Measurements from ENCODE around the gene SYN1. TPM values are rescaled to one million over a fixed set of nuclear protein-coding genes. Genes with fewer than 3 reads are reported as not detected.

The SYN1 gene
- polyA plus RNA-seq, 1 of the 3 experiments (the other 2 are of a cell fraction): 0.08 TPM

- Histone ChIP-seq H2AFZ (ENCODE audit: low read depth) (peak overlapping the region; percentile 66; the same call in 1 of the 2 replicates), H3K27me3 (ENCODE audit: insufficient read depth) (no peaks in the 10 kb centered on the region; the same call in 1 of the 2 replicates), H3F3A (replicated peaks; ENCODE audit: insufficient read depth) (peaks cover 3% of the 10 kb centered on the region), H3K9ac (peak overlapping the region; percentile 51), H3K79me2 (ENCODE audit: insufficient read depth) (peaks cover 34% of the 10 kb centered on the region), H3K36me3 (replicated peaks in 1 of 2; ENCODE audit: control insufficient read depth in 1 of 2, insufficient read depth in 2 of 2, low read length in 1 of 2) (peaks cover 0 to 11% of the 10 kb centered on the region in 2 experiments), H3K4me2 (peak overlapping the region; percentile 66), H3K4me1 (ENCODE audit: control insufficient read depth in 1 of 2, insufficient read depth in 2 of 2, low read depth in 1 of 2, low read length in 1 of 2) (peaks cover 0 to 6% of the 10 kb centered on the region in 2 experiments; a peak in 1 of 4 replicates), H3K4me3 (ENCODE audit: low read depth in 2 of 2, low read length in 1 of 2) (peak overlapping the region; percentile 65 to 72), H3K9me3 (no peaks in the 10 kb centered on the region), H3K27ac (ENCODE audit: low read depth in 2 of 2, low read length in 1 of 2) (peak overlapping the region in 1 of 2 experiments; percentile 80; a peak in 1 of 4 replicates), H4K20me1 (ENCODE audit: insufficient read depth) (no peaks in the 10 kb centered on the region), H3K9me2 (no peaks in the 10 kb centered on the region)
- WGBS (ENCODE audit: low lambda C conversion rate): 8% methylated on average over 15 of the region's 15 CpGs
- ChIA-PET CTCF (no interaction called here), POLR2A (no interaction called here)
- TF ChIP-seq FOSL2 (IDR thresholded peaks at IDR 0.05; ENCODE audit: borderline replicate concordance, low read depth) (no peak), SIN3A (IDR thresholded peaks at IDR 0.05; ENCODE audit: borderline replicate concordance, low read depth, low read length) (no peak), RFX5 (IDR thresholded peaks at IDR 0.05; ENCODE audit: low read length) (no peak), TAF1 (IDR thresholded peaks at IDR 0.05; ENCODE audit: borderline replicate concordance, low read depth, low read length) (no peak), RCOR1 (IDR thresholded peaks at IDR 0.05; ENCODE audit: low read length) (0 out of 2 replicates have a peak, but pooled peaks have one; percentile 43)
- no peak for DNase-seq
Observed at GRCh38 chrX:47560179-47560933, 59.3 kb downstream of the SYN1 start.

- CTCF ChIA-PET: interaction anchor here (2.9 kb wide), 1 partner anchor 18 kb away, joined by 12 read pairs; no protein-coding TSS in a partner anchor
- Histone ChIP-seq H2AFZ (ENCODE audit: low read depth) (no peak overlapping the region), H3K79me2 (ENCODE audit: insufficient read depth) (peaks cover 30% of the 10 kb centered on the region), H3K9ac (no peak overlapping the region), H3K4me3 (ENCODE audit: low read depth in 2 of 2, low read length in 1 of 2) (no peak overlapping the region), H3K9me2 (no peaks in the 10 kb centered on the region), H3K4me1 (ENCODE audit: control insufficient read depth in 1 of 2, insufficient read depth in 2 of 2, low read depth in 1 of 2, low read length in 1 of 2) (peaks cover 0 to 6% of the 10 kb centered on the region in 2 experiments; a peak in 1 of 4 replicates), H3K9me3 (no peaks in the 10 kb centered on the region), H3K4me2 (no peak overlapping the region), H4K20me1 (ENCODE audit: insufficient read depth) (no peaks in the 10 kb centered on the region), H3K27ac (ENCODE audit: low read depth in 2 of 2, low read length in 1 of 2) (no peak overlapping the region), H3K27me3 (ENCODE audit: insufficient read depth) (no peaks in the 10 kb centered on the region; the same call in 1 of the 2 replicates), H3F3A (replicated peaks; ENCODE audit: insufficient read depth) (peaks cover 9% of the 10 kb centered on the region), H3K36me3 (replicated peaks in 1 of 2; ENCODE audit: control insufficient read depth in 1 of 2, insufficient read depth in 2 of 2, low read length in 1 of 2) (peaks cover 0 to 1% of the 10 kb centered on the region in 2 experiments)
- 66% methylated on average over 3 of the region's 3 CpGs for WGBS (ENCODE audit: low lambda C conversion rate)
- TF ChIP-seq, protein P1, sequence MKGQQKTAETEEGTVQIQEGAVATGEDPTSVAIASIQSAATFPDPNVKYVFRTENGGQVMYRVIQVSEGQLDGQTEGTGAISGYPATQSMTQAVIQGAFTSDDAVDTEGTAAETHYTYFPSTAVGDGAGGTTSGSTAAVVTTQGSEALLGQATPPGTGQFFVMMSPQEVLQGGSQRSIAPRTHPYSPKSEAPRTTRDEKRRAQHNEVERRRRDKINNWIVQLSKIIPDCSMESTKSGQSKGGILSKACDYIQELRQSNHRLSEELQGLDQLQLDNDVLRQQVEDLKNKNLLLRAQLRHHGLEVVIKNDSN (IDR thresholded peaks at IDR 0.05; ENCODE audit: borderline replicate concordance, low read depth): no peak
- TF ChIP-seq RXRA (IDR thresholded peaks at IDR 0.05; ENCODE audit: borderline replicate concordance, low read depth) (no peak), SIN3A (IDR thresholded peaks at IDR 0.05; ENCODE audit: borderline replicate concordance, low read depth, low read length) (no peak)
- TF ChIP-seq, protein P2, sequence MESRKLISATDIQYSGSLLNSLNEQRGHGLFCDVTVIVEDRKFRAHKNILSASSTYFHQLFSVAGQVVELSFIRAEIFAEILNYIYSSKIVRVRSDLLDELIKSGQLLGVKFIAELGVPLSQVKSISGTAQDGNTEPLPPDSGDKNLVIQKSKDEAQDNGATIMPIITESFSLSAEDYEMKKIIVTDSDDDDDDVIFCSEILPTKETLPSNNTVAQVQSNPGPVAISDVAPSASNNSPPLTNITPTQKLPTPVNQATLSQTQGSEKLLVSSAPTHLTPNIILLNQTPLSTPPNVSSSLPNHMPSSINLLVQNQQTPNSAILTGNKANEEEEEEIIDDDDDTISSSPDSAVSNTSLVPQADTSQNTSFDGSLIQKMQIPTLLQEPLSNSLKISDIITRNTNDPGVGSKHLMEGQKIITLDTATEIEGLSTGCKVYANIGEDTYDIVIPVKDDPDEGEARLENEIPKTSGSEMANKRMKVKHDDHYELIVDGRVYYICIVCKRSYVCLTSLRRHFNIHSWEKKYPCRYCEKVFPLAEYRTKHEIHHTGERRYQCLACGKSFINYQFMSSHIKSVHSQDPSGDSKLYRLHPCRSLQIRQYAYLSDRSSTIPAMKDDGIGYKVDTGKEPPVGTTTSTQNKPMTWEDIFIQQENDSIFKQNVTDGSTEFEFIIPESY (IDR thresholded peaks at IDR 0.05; ENCODE audit: borderline replicate concordance, low read depth): no peak
- DNase-seq: no peak
- POLR2A ChIA-PET: no interaction called here
Observed at GRCh38 chrX:47558436-47558835, 61.2 kb downstream of the SYN1 start.
